HepG2 (cell line): ENCODE results near the gene AGXT. TPM values are rescaled to one million over a fixed set of nuclear protein-coding genes. Genes with fewer than 3 reads are reported as not detected.
A peak's percentile ranks its signal among the peaks of the same experiment; 100 is the strongest.

ENCODE experiments used
- DNMT3B ChIP-seq: conservative IDR thresholded peaks from 2 replicates; pipeline ENCODE4 v1.6.1; 2016; ENCODE audit warnings: missing biosample characterization, control low read depth
- MATR3 ChIP-seq: sonication (generic); formaldehyde crosslinking; IDR thresholded peaks from 2 replicates; pipeline ENCODE4 v1.4.0; 2020; ENCODE audit warnings: missing genetic modification reagents
- NKX3-1 ChIP-seq: sonication (generic); formaldehyde crosslinking; IDR thresholded peaks from 2 replicates; pipeline ENCODE4 v1.5.0; 2020; ENCODE audit warnings: missing genetic modification reagents
- REXO4 ChIP-seq: sonication (generic); formaldehyde crosslinking; IDR thresholded peaks from 2 replicates; pipeline ENCODE4 v1.8.0; 2022; ENCODE audit warnings: missing genetic modification reagents, mild to moderate bottlenecking, borderline replicate concordance
- SP2 ChIP-seq: sonication (generic); formaldehyde crosslinking; IDR thresholded peaks from 2 replicates; pipeline ENCODE4 v1.5.1; 2020; ENCODE audit warnings: mild to moderate bottlenecking, missing genetic modification reagents
- TEAD2 ChIP-seq: sonication (generic); formaldehyde crosslinking; IDR thresholded peaks from 2 replicates; pipeline ENCODE4 v1.9.0; 2021; ENCODE audit warnings: missing genetic modification reagents
- WIZ ChIP-seq: sonication (generic); formaldehyde crosslinking; IDR thresholded peaks from 2 replicates; pipeline ENCODE4 v1.5.1; 2020; ENCODE audit warnings: mild to moderate bottlenecking, missing genetic modification reagents
- ZBTB20 ChIP-seq: sonication (generic); formaldehyde crosslinking; IDR thresholded peaks from 2 replicates; pipeline ENCODE4 v1.8.1; 2023; ENCODE audit warnings: missing genetic modification reagents, low read depth, mild to moderate bottlenecking, borderline replicate concordance
- ZBTB21 ChIP-seq: sonication (generic); formaldehyde crosslinking; IDR thresholded peaks from 2 replicates; pipeline ENCODE4 v1.4.0; 2020; ENCODE audit warnings: missing genetic modification reagents
- ZBTB3 ChIP-seq: sonication (generic); formaldehyde crosslinking; IDR thresholded peaks from 2 replicates; pipeline ENCODE4 v1.4.0; 2020; ENCODE audit warnings: low read depth, mild to moderate bottlenecking, moderate library complexity, missing genetic modification reagents, borderline replicate concordance
- ZFP36L2 ChIP-seq: sonication (generic); formaldehyde crosslinking; IDR thresholded peaks from 2 replicates; pipeline ENCODE4 v1.4.0; 2020; ENCODE audit warnings: missing genetic modification reagents
- ZFP82 ChIP-seq: sonication (generic); formaldehyde crosslinking; IDR thresholded peaks from 2 replicates; pipeline ENCODE4 v1.5.1; 2020; ENCODE audit warnings: mild to moderate bottlenecking, missing genetic modification reagents, borderline replicate concordance
- ZFX ChIP-seq: sonication (generic); formaldehyde crosslinking; IDR thresholded peaks from 2 replicates; pipeline ENCODE4 v1.4.0; 2020; ENCODE audit warnings: mild to moderate bottlenecking, low read depth, missing genetic modification reagents, moderate library complexity
- ZNF460 ChIP-seq: sonication (generic); formaldehyde crosslinking; IDR thresholded peaks from 2 replicates; pipeline ENCODE4 v1.5.1; 2020; ENCODE audit warnings: missing genetic modification reagents, mild to moderate bottlenecking, borderline replicate concordance
- ZNF496 ChIP-seq: sonication (generic); formaldehyde crosslinking; IDR thresholded peaks from 2 replicates; pipeline ENCODE4 v1.8.1; 2023; ENCODE audit warnings: mild to moderate bottlenecking, moderate library complexity, missing genetic modification reagents; ENCODE audit not compliant: insufficient replicate concordance
- ZNF619 ChIP-seq: sonication (generic); formaldehyde crosslinking; IDR thresholded peaks from 2 replicates; pipeline ENCODE4 v1.4.0; 2020; ENCODE audit warnings: mild to moderate bottlenecking, missing genetic modification reagents
- polyA plus RNA-seq, 8 experiments: library from polyadenylated mRNA; depleted of rRNA in 3 of 8; stranded (reverse) in 7 of 8; unstranded in 1 of 8; fragments of >200 nt; fragmentation: Illumina TruSeq in 4 of 8; extraction: Trizol in 4 of 8; gene quantifications; 2 replicates each; pipeline versions ENCODE4 v1.2.1 to v1.2.3, GENCODE V29; 2011 to 2016; ENCODE audit warnings: low read depth in 4 of 8, missing spikeins in 1 of 8, mixed read lengths in 1 of 8; ENCODE audit not compliant: insufficient read depth in 1 of 8
- total RNA-seq, 5 experiments: library from RNA; depleted of rRNA; stranded (reverse); fragments of >200 nt; fragmentation: Illumina TruSeq; extraction: Trizol; gene quantifications; 2 replicates each; pipeline ENCODE4 v1.2.3, GENCODE V29; 2016; ENCODE audit warnings: low read depth in 1 of 5
- TF ChIP-seq, protein P1 (sequence below): sonication (generic); formaldehyde crosslinking; IDR thresholded peaks from 2 replicates; pipeline ENCODE4 v1.4.0; 2020; ENCODE audit warnings: mild to moderate bottlenecking, missing genetic modification reagents
- TF ChIP-seq, protein P2 (sequence below): sonication (generic); formaldehyde crosslinking; IDR thresholded peaks from 2 replicates; pipeline ENCODE4 v1.5.0; 2020; ENCODE audit warnings: mild to moderate bottlenecking, low read depth, missing genetic modification reagents, borderline replicate concordance
- TF ChIP-seq, protein P3 (sequence below): sonication (generic); formaldehyde crosslinking; IDR thresholded peaks from 2 replicates; pipeline ENCODE4 v1.8.0; 2022; ENCODE audit warnings: low read depth, missing genetic modification reagents
- TF ChIP-seq, protein P4 (sequence below): sonication (generic); formaldehyde crosslinking; IDR thresholded peaks from 2 replicates; pipeline ENCODE4 v1.4.0; 2020; ENCODE audit warnings: low read depth, mild to moderate bottlenecking, missing genetic modification reagents

The AGXT gene
- total and polyA plus RNA-seq, 2 of the 13 experiments (the other 11 are each of a cell fraction or from before 2014, with no cell fraction given) = 41.9 to 96.1 TPM

DNA sequence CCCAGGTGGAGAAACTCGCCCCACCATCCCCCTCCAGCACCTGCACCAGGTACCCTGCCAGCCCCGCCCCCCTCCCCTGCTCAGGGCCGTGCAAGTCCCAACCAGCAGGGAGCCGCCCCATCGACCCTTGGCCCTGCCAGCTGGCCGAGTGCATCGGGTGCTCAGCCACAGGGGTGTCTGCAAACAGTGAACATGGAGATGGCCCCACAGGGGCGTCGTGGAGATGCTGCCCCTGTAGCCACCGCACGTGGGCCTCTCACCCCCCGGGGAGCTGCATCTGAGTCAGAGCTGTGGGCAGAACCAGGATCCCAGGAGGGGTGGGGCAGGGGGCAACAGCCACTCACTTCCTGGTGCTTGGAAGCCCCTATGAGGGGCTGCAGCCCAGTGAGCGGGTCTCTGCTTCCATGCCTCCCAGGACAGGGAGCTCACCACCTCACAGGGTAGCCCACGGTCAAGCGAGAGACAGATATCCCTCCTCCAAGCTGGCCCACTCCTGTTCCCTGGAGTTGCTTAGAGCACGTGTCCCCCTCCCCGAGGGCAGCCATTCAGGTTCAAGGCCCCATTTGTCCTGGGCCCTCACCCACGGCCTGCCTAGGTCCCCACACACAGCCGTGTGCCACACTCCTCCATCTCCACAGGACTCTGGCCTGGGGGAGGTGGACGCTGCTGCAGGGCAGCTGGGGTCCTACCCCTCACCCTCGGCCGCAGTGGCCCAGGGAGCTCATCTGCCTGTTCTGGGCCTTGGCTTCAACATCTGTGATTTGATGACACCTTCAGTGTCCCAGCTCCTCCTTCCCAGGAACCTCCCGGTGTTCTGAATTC, 28.5 kb downstream of the AGXT start (continued):
- TF ChIP-seq, protein P1, sequence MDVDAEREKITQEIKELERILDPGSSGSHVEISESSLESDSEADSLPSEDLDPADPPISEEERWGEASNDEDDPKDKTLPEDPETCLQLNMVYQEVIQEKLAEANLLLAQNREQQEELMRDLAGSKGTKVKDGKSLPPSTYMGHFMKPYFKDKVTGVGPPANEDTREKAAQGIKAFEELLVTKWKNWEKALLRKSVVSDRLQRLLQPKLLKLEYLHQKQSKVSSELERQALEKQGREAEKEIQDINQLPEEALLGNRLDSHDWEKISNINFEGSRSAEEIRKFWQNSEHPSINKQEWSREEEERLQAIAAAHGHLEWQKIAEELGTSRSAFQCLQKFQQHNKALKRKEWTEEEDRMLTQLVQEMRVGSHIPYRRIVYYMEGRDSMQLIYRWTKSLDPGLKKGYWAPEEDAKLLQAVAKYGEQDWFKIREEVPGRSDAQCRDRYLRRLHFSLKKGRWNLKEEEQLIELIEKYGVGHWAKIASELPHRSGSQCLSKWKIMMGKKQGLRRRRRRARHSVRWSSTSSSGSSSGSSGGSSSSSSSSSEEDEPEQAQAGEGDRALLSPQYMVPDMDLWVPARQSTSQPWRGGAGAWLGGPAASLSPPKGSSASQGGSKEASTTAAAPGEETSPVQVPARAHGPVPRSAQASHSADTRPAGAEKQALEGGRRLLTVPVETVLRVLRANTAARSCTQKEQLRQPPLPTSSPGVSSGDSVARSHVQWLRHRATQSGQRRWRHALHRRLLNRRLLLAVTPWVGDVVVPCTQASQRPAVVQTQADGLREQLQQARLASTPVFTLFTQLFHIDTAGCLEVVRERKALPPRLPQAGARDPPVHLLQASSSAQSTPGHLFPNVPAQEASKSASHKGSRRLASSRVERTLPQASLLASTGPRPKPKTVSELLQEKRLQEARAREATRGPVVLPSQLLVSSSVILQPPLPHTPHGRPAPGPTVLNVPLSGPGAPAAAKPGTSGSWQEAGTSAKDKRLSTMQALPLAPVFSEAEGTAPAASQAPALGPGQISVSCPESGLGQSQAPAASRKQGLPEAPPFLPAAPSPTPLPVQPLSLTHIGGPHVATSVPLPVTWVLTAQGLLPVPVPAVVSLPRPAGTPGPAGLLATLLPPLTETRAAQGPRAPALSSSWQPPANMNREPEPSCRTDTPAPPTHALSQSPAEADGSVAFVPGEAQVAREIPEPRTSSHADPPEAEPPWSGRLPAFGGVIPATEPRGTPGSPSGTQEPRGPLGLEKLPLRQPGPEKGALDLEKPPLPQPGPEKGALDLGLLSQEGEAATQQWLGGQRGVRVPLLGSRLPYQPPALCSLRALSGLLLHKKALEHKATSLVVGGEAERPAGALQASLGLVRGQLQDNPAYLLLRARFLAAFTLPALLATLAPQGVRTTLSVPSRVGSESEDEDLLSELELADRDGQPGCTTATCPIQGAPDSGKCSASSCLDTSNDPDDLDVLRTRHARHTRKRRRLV (CRISPR knock-in tag) = no peak
- TF ChIP-seq ZBTB21 (CRISPR knock-in tag) = no peak
- no peak for TF ChIP-seq WIZ (CRISPR knock-in tag)
- no peak for TF ChIP-seq ZBTB20 (CRISPR knock-in tag)
- no peak for TF ChIP-seq ZFP36L2 (CRISPR knock-in tag)
- TF ChIP-seq, protein P2, sequence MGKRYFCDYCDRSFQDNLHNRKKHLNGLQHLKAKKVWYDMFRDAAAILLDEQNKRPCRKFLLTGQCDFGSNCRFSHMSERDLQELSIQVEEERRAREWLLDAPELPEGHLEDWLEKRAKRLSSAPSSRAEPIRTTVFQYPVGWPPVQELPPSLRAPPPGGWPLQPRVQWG = no peak
- no peak for TF ChIP-seq ZNF460 (CRISPR knock-in tag)
- TF ChIP-seq ZFX (CRISPR knock-in tag) = peak; percentile 59; the same call in 1 of the 2 replicates
- no peak for TF ChIP-seq ZFP82
- TF ChIP-seq TEAD2 (CRISPR knock-in tag) = no peak
- TF ChIP-seq REXO4 (CRISPR knock-in tag) = no peak
- TF ChIP-seq SP2 (CRISPR knock-in tag) = no peak
- TF ChIP-seq, protein P3, sequence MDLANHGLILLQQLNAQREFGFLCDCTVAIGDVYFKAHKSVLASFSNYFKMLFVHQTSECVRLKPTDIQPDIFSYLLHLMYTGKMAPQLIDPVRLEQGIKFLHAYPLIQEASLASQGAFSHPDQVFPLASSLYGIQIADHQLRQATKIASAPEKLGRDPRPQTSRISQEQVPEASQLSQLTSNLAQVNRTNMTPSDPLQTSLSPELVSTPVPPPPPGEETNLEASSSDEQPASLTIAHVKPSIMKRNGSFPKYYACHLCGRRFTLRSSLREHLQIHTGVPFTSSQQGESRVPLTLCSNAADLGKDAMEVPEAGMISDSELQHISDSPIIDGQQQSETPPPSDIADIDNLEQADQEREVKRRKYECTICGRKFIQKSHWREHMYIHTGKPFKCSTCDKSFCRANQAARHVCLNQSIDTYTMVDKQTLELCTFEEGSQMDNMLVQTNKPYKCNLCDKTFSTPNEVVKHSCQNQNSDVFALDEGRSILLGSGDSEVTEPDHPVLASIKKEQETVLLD = no peak
- TF ChIP-seq DNMT3B (CRISPR knock-in tag) = no peak
- TF ChIP-seq NKX3-1 (CRISPR knock-in tag) = no peak
- TF ChIP-seq, protein P4, sequence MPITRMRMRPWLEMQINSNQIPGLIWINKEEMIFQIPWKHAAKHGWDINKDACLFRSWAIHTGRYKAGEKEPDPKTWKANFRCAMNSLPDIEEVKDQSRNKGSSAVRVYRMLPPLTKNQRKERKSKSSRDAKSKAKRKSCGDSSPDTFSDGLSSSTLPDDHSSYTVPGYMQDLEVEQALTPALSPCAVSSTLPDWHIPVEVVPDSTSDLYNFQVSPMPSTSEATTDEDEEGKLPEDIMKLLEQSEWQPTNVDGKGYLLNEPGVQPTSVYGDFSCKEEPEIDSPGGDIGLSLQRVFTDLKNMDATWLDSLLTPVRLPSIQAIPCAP (CRISPR knock-in tag) = no peak
- TF ChIP-seq ZBTB3 (CRISPR knock-in tag) = no peak
- TF ChIP-seq MATR3 (CRISPR knock-in tag) = no peak
- TF ChIP-seq ZNF619 (CRISPR knock-in tag) = no peak
- no peak for TF ChIP-seq ZNF496 (CRISPR knock-in tag)
